Hepatocyte (in vitro differentiated cells): ENCODE measurements around the gene CD72.

Experiments
- EZH2 ChIP-seq: fragments of 200-600 bp; sonication (generic); IDR thresholded peaks from 2 replicates; pipeline ENCODE4 v1.6.1; 2016; ENCODE audit warnings: antibody characterized with exemption, mild to moderate bottlenecking, borderline replicate concordance
- EZH2phosphoT487 ChIP-seq: fragments of 200-600 bp; sonication (generic); IDR thresholded peaks from one replicate; pipeline ENCODE4 v1.6.1; 2018; ENCODE audit warnings: antibody characterized with exemption, mild to moderate bottlenecking, low read depth, moderate library complexity; ENCODE audit not compliant: unreplicated experiment, severe bottlenecking
- TF ChIP-seq, protein P1 (sequence below): fragments of 200-600 bp; sonication (generic); IDR thresholded peaks from 2 replicates; pipeline ENCODE4 v1.5.1; 2016; ENCODE audit warnings: antibody characterized with exemption, mild to moderate bottlenecking; ENCODE audit not compliant: poor library complexity

DNA sequence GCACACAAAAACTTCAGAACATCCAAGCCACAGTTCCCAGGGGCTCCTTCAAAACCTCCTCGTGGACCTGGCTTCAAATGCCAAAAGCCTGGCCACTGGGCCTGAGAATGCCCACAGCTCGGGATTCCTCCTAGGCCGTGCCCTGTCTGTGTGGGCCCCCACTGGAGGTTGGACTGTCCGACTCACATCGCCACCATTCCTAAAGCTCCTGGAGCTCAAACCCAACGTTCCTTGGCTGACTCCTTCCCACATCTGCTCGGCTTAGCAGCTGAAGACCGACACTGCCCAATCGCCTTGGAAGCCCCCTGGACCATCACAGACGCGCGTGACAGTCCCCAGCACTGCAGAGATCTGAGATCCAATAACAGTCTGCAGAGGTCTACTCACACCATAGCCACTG is 24.8 kb upstream of the CD72 start:
- TF ChIP-seq, protein P1, sequence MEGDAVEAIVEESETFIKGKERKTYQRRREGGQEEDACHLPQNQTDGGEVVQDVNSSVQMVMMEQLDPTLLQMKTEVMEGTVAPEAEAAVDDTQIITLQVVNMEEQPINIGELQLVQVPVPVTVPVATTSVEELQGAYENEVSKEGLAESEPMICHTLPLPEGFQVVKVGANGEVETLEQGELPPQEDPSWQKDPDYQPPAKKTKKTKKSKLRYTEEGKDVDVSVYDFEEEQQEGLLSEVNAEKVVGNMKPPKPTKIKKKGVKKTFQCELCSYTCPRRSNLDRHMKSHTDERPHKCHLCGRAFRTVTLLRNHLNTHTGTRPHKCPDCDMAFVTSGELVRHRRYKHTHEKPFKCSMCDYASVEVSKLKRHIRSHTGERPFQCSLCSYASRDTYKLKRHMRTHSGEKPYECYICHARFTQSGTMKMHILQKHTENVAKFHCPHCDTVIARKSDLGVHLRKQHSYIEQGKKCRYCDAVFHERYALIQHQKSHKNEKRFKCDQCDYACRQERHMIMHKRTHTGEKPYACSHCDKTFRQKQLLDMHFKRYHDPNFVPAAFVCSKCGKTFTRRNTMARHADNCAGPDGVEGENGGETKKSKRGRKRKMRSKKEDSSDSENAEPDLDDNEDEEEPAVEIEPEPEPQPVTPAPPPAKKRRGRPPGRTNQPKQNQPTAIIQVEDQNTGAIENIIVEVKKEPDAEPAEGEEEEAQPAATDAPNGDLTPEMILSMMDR = no peak
- TF ChIP-seq EZH2phosphoT487 (no peak), EZH2 (no peak)
